NCI-H2107 treated with DMSO at 0.1 percent for 48 hours (cell line): ENCODE results near the gene FOXK1.

Source experiments
- DNase-seq: peaks from one replicate; lab custom pipeline; 2025; ENCODE audit not compliant: unreplicated experiment; lab: John Stamatoyannopoulos, UW

FOXK1 gene

GRCh38 chr7:4742852-4743251 lies 60.8 kb downstream of the FOXK1 start:
- DNase-seq = no peak

GRCh38 chr7:4744391-4745264 lies 62.5 kb downstream of the FOXK1 start:
- DNase-seq = peak; percentile 94

- no peak for DNase-seq
These were observed 63.3 kb downstream of the FOXK1 start for GRCh38 chr7:4745265-4745919.

GRCh38 chr7:4745971-4746919 lies 64.2 kb downstream of the FOXK1 start:
- no peak for DNase-seq

GRCh38 chr7:4747013-4747412 lies 64.9 kb downstream of the FOXK1 start:
- DNase-seq = no peak

GRCh38 chr7:4747746-4748145 lies 65.7 kb downstream of the FOXK1 start:
- DNase-seq = no peak

GRCh38 chr7:4748231-4748681 lies 66.2 kb downstream of the FOXK1 start:
- DNase-seq = no peak

- DNase-seq = no peak
These were observed 67.3 kb downstream of the FOXK1 start for GRCh38 chr7:4749363-4749762.

- no peak for DNase-seq
These were observed 67.7 kb downstream of the FOXK1 start for GRCh38 chr7:4749798-4750197.

- DNase-seq = no peak
These were observed 69.4 kb downstream of the FOXK1 start for GRCh38 chr7:4751398-4751947.

GRCh38 chr7:4753598-4754432 lies 71.7 kb downstream of the FOXK1 start:
- peak; percentile 52 for DNase-seq

- no peak for DNase-seq
These were observed 72.4 kb downstream of the FOXK1 start for GRCh38 chr7:4754433-4755010.

- no peak for DNase-seq
These were observed 73.0 kb downstream of the FOXK1 start for GRCh38 chr7:4755045-4755444.

GRCh38 chr7:4758111-4758510 lies 76.0 kb downstream of the FOXK1 start:
- DNase-seq = no peak

- DNase-seq = no peak
These were observed 76.7 kb downstream of the FOXK1 start for GRCh38 chr7:4758791-4759190.

GRCh38 chr7:4759211-4759610 lies 77.1 kb downstream of the FOXK1 start:
- DNase-seq = no peak

- no peak for DNase-seq
These were observed 78.9 kb downstream of the FOXK1 start for GRCh38 chr7:4760952-4761351.

GRCh38 chr7:4762121-4763055 lies 80.3 kb downstream of the FOXK1 start:
- DNase-seq = no peak
